Measurements from ENCODE around the gene KLHL8. TPM values are rescaled to one million over a fixed set of nuclear protein-coding genes. Genes with fewer than 3 reads are reported as not detected.

KLHL8 gene
- total RNA-seq, 2 donors from 2014 or later = 4.9 to 12.2 TPM

GRCh38 chr4:87133183-87133582 is 87.2 kb downstream of the KLHL8 start:
- Histone ChIP-seq H3K4me1 (ENCODE audit: control insufficient read depth in 1 of 2, low read depth in 2 of 2) (peaks cover 0 to 13% of the 10 kb centered on the region in 2 donors), H3K27me3 (replicated peaks; ENCODE audit: insufficient read depth) (no peaks in the 10 kb centered on the region), H3K36me3 (peaks cover 34% of the 10 kb centered on the region), H3K9me3 (no peaks in the 10 kb centered on the region), H3K4me3 (no peak overlapping the region), H3K27ac (no peak overlapping the region)
- TF ChIP-seq CTCF (IDR thresholded peaks at IDR 0.05) = no peak
- DNase-seq (ENCODE audit: low spot score) (no peak), ATAC-seq (ENCODE audit: insufficient number of reproducible peaks, low FRiP score, low read depth) (no peak)

- H3K36me3 ChIP-seq = peaks cover 40% of the 10 kb centered on the region
- H3K27ac ChIP-seq = no peak overlapping the region
- TF ChIP-seq CTCF (IDR thresholded peaks at IDR 0.05) = no peak
- H3K27me3 ChIP-seq (replicated peaks; ENCODE audit: insufficient read depth) = no peaks in the 10 kb centered on the region
- peaks cover 0 to 13% of the 10 kb centered on the region in 2 donors for H3K4me1 ChIP-seq (ENCODE audit: control insufficient read depth in 1 of 2, low read depth in 2 of 2)
- H3K4me3 ChIP-seq = no peak overlapping the region
- DNase-seq (ENCODE audit: low spot score) (no peak), ATAC-seq (ENCODE audit: insufficient number of reproducible peaks, low FRiP score, low read depth) (no peak)
- no peaks in the 10 kb centered on the region for H3K9me3 ChIP-seq
Measured at GRCh38 chr4:87132035-87132434, 88.4 kb downstream of the KLHL8 start.

- peaks cover 41% of the 10 kb centered on the region for H3K36me3 ChIP-seq
- no peak overlapping the region for H3K27ac ChIP-seq
- no peaks in the 10 kb centered on the region for H3K27me3 ChIP-seq (replicated peaks; ENCODE audit: insufficient read depth)
- TF ChIP-seq CTCF (IDR thresholded peaks at IDR 0.05) = no peak
- no peak overlapping the region for H3K4me3 ChIP-seq
- no peaks in the 10 kb centered on the region for H3K9me3 ChIP-seq
- no peak for DNase-seq (ENCODE audit: low spot score)
- no peak for ATAC-seq (ENCODE audit: insufficient number of reproducible peaks, low FRiP score, low read depth)
- peaks cover 0 to 13% of the 10 kb centered on the region in 2 donors for H3K4me1 ChIP-seq (ENCODE audit: control insufficient read depth in 1 of 2, low read depth in 2 of 2)
Measured at GRCh38 chr4:87130985-87131703, 89.3 kb downstream of the KLHL8 start.

- no peak for ATAC-seq (ENCODE audit: insufficient number of reproducible peaks, low FRiP score, low read depth)
- no peak for DNase-seq (ENCODE audit: low spot score)
- no peak overlapping the region for H3K4me3 ChIP-seq
- no peak for TF ChIP-seq CTCF (IDR thresholded peaks at IDR 0.05)
- H3K9me3 ChIP-seq = no peaks in the 10 kb centered on the region
- no peaks in the 10 kb centered on the region for H3K27me3 ChIP-seq (replicated peaks; ENCODE audit: insufficient read depth)
- no peak overlapping the region for H3K27ac ChIP-seq
- peaks cover 0 to 13% of the 10 kb centered on the region in 2 donors for H3K4me1 ChIP-seq (ENCODE audit: control insufficient read depth in 1 of 2, low read depth in 2 of 2)
- peaks cover 37% of the 10 kb centered on the region for H3K36me3 ChIP-seq
Measured at GRCh38 chr4:87129681-87130080, 90.7 kb downstream of the KLHL8 start.

- Histone ChIP-seq H3K4me3 (no peak overlapping the region), H3K4me1 (ENCODE audit: control insufficient read depth in 1 of 2, low read depth in 2 of 2) (peaks cover 0 to 6% of the 10 kb centered on the region in 2 donors), H3K27me3 (replicated peaks; ENCODE audit: insufficient read depth) (no peaks in the 10 kb centered on the region), H3K36me3 (peaks cover 27% of the 10 kb centered on the region), H3K27ac (no peak overlapping the region), H3K9me3 (no peaks in the 10 kb centered on the region)
- no peak for TF ChIP-seq CTCF (IDR thresholded peaks at IDR 0.05)
- ATAC-seq (ENCODE audit: insufficient number of reproducible peaks, low FRiP score, low read depth) (no peak), DNase-seq (ENCODE audit: low spot score) (no peak)
Measured at GRCh38 chr4:87128006-87128705, 92.3 kb downstream of the KLHL8 start.
